ENCODE results near the gene LRRC8D. TPM values are rescaled to one million over a fixed set of nuclear protein-coding genes. Genes with fewer than 3 reads are reported as not detected.
A peak's percentile ranks its signal among the peaks of the same experiment; 100 is the strongest.

The LRRC8D gene
- total and polyA plus RNA-seq, 9 of the 15 experiments (the other 6 are each of a cell fraction or from before 2014, with no cell fraction given) = 3.4 to 53.9 (median 15.9) TPM

DNA sequence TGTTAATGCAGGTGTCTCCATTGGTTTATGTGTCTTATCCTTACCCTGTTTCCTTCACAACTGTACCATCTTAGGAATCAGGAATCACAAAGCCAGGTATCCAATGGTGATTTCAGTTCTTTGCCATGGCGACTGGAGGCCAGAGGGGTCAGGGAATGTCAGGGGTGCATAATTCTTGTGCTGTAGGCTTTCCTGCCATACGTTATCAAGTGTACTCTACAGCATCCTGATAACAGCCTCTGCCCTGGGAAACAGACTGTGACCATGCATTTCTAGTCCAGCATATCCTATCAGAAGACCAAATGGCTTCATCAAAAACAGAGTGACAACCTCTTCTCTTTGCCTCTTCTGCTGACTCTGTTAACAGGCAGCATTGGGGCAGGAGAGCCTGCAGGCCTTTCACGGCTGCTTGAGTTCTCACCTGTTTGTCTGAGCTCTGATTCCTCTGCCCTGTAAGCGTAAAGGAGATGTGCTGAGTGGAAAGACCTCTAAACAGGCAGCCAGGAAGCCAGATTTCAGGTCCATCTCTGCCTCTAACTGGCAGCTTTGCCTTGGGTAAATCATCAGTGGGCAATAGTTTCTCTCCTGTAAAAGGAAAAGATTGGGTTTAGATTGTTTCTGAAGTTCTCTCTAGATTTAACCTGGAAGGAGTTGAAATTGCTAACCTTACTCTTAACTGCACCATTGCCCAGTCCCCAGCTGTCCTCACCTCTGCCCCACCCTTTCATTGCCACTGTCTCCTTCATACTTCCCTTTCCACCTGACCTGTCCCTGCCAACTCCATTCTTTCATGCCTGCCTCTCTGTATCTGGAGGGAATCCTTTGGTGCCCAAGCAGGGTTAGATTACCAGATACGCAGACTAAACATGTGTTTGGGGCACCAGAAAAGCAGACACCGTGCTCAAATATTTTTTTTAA is 80.2 kb downstream of the LRRC8D start (continued):
- 0 out of 2 replicates have a peak, but pooled peaks have one; percentile 25 for TF ChIP-seq ARID2 (IDR thresholded peaks at IDR 0.05)
- no peak for TF ChIP-seq SRSF9 (IDR thresholded peaks at IDR 0.05; ENCODE audit: borderline replicate concordance, low read depth, low read length)
- TF ChIP-seq ZFX (CRISPR knock-in tag; IDR thresholded peaks at IDR 0.05) = no peak; the same call in 1 of the 2 replicates
- no peak for TF ChIP-seq ATF7 (IDR thresholded peaks at IDR 0.05)
- TF ChIP-seq TAF15 (IDR thresholded peaks at IDR 0.05; ENCODE audit: low read depth, low read length) = no peak
- TF ChIP-seq, protein P1, sequence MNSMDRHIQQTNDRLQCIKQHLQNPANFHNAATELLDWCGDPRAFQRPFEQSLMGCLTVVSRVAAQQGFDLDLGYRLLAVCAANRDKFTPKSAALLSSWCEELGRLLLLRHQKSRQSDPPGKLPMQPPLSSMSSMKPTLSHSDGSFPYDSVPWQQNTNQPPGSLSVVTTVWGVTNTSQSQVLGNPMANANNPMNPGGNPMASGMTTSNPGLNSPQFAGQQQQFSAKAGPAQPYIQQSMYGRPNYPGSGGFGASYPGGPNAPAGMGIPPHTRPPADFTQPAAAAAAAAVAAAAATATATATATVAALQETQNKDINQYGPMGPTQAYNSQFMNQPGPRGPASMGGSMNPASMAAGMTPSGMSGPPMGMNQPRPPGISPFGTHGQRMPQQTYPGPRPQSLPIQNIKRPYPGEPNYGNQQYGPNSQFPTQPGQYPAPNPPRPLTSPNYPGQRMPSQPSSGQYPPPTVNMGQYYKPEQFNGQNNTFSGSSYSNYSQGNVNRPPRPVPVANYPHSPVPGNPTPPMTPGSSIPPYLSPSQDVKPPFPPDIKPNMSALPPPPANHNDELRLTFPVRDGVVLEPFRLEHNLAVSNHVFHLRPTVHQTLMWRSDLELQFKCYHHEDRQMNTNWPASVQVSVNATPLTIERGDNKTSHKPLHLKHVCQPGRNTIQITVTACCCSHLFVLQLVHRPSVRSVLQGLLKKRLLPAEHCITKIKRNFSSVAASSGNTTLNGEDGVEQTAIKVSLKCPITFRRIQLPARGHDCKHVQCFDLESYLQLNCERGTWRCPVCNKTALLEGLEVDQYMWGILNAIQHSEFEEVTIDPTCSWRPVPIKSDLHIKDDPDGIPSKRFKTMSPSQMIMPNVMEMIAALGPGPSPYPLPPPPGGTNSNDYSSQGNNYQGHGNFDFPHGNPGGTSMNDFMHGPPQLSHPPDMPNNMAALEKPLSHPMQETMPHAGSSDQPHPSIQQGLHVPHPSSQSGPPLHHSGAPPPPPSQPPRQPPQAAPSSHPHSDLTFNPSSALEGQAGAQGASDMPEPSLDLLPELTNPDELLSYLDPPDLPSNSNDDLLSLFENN (IDR thresholded peaks at IDR 0.05; ENCODE audit: low read depth in 2 of 2, low read length in 2 of 2) = no peak
- TF ChIP-seq IRF2 (CRISPR knock-in tag; IDR thresholded peaks at IDR 0.05) = no peak
- TF ChIP-seq HNRNPK (IDR thresholded peaks at IDR 0.05; ENCODE audit: low read depth, low read length, poor library complexity, severe bottlenecking) = no peak
- TF ChIP-seq KDM1A (IDR thresholded peaks at IDR 0.05) = peak; percentile 71 to 80
- no peak for TF ChIP-seq SMARCB1 (IDR thresholded peaks at IDR 0.05; ENCODE audit: insufficient read length, low read depth)
- TF ChIP-seq, protein P2, sequence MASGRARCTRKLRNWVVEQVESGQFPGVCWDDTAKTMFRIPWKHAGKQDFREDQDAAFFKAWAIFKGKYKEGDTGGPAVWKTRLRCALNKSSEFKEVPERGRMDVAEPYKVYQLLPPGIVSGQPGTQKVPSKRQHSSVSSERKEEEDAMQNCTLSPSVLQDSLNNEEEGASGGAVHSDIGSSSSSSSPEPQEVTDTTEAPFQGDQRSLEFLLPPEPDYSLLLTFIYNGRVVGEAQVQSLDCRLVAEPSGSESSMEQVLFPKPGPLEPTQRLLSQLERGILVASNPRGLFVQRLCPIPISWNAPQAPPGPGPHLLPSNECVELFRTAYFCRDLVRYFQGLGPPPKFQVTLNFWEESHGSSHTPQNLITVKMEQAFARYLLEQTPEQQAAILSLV (tag; IDR thresholded peaks at IDR 0.05) = no peak
- TF ChIP-seq ZNF140 (CRISPR knock-in tag; IDR thresholded peaks at IDR 0.05) = no peak
- TF ChIP-seq SOX6 (IDR thresholded peaks at IDR 0.05) = peak; percentile 49; the same call in 1 of the 2 replicates
- TF ChIP-seq SREBF1 (IDR thresholded peaks at IDR 0.05; ENCODE audit: borderline replicate concordance, low read depth, low read length) = no peak
- TF ChIP-seq, protein P3, sequence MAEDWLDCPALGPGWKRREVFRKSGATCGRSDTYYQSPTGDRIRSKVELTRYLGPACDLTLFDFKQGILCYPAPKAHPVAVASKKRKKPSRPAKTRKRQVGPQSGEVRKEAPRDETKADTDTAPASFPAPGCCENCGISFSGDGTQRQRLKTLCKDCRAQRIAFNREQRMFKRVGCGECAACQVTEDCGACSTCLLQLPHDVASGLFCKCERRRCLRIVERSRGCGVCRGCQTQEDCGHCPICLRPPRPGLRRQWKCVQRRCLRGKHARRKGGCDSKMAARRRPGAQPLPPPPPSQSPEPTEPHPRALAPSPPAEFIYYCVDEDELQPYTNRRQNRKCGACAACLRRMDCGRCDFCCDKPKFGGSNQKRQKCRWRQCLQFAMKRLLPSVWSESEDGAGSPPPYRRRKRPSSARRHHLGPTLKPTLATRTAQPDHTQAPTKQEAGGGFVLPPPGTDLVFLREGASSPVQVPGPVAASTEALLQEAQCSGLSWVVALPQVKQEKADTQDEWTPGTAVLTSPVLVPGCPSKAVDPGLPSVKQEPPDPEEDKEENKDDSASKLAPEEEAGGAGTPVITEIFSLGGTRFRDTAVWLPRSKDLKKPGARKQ (CRISPR knock-in tag; IDR thresholded peaks at IDR 0.05) = no peak
- no peak for TF ChIP-seq POLR2A (conservative IDR thresholded peaks at IDR 0.05)
- TF ChIP-seq, protein P4, sequence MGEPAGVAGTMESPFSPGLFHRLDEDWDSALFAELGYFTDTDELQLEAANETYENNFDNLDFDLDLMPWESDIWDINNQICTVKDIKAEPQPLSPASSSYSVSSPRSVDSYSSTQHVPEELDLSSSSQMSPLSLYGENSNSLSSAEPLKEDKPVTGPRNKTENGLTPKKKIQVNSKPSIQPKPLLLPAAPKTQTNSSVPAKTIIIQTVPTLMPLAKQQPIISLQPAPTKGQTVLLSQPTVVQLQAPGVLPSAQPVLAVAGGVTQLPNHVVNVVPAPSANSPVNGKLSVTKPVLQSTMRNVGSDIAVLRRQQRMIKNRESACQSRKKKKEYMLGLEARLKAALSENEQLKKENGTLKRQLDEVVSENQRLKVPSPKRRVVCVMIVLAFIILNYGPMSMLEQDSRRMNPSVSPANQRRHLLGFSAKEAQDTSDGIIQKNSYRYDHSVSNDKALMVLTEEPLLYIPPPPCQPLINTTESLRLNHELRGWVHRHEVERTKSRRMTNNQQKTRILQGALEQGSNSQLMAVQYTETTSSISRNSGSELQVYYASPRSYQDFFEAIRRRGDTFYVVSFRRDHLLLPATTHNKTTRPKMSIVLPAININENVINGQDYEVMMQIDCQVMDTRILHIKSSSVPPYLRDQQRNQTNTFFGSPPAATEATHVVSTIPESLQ (CRISPR knock-in tag; IDR thresholded peaks at IDR 0.05) = no peak
- TF ChIP-seq, protein P5, sequence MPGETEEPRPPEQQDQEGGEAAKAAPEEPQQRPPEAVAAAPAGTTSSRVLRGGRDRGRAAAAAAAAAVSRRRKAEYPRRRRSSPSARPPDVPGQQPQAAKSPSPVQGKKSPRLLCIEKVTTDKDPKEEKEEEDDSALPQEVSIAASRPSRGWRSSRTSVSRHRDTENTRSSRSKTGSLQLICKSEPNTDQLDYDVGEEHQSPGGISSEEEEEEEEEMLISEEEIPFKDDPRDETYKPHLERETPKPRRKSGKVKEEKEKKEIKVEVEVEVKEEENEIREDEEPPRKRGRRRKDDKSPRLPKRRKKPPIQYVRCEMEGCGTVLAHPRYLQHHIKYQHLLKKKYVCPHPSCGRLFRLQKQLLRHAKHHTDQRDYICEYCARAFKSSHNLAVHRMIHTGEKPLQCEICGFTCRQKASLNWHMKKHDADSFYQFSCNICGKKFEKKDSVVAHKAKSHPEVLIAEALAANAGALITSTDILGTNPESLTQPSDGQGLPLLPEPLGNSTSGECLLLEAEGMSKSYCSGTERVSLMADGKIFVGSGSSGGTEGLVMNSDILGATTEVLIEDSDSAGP (CRISPR knock-in tag; IDR thresholded peaks at IDR 0.05) = no peak
